D341Med (cell line): ENCODE results near the gene SCUBE1.

Source experiments
- DNase-seq: peaks from one replicate; pipeline ENCODE4 v3.0.0; 2012; ENCODE audit warnings: low spot score

The SCUBE1 gene

GRCh38 chr22:43277987-43278601, 65.1 kb downstream of the SCUBE1 start:
- DNase-seq = no peak

GRCh38 chr22:43277091-43277490, 66.1 kb downstream of the SCUBE1 start:
- no peak for DNase-seq

GRCh38 chr22:43276321-43276720, 66.9 kb downstream of the SCUBE1 start:
- DNase-seq = no peak

- no peak for DNase-seq
Measured at GRCh38 chr22:43275545-43276317, 67.4 kb downstream of the SCUBE1 start.

GRCh38 chr22:43274595-43275240, 68.5 kb downstream of the SCUBE1 start:
- no peak for DNase-seq

- peak; percentile 85 for DNase-seq
Measured at GRCh38 chr22:43273902-43274484, 69.2 kb downstream of the SCUBE1 start.

- DNase-seq = no peak
Measured at GRCh38 chr22:43272869-43273318, 70.3 kb downstream of the SCUBE1 start.

- DNase-seq = no peak
Measured at GRCh38 chr22:43272301-43272700, 70.9 kb downstream of the SCUBE1 start.

GRCh38 chr22:43270949-43271348, 72.2 kb downstream of the SCUBE1 start:
- no peak for DNase-seq

GRCh38 chr22:43270314-43270908, 72.8 kb downstream of the SCUBE1 start:
- peak; percentile 64 for DNase-seq

GRCh38 chr22:43269646-43270045, 73.5 kb downstream of the SCUBE1 start:
- no peak for DNase-seq

- no peak for DNase-seq
Measured at GRCh38 chr22:43269246-43269645, 73.9 kb downstream of the SCUBE1 start.

- DNase-seq = no peak
Measured at GRCh38 chr22:43267981-43268660, 75.1 kb downstream of the SCUBE1 start.

GRCh38 chr22:43267332-43267980, 75.7 kb downstream of the SCUBE1 start:
- DNase-seq = no peak

GRCh38 chr22:43266076-43266475, 77.1 kb downstream of the SCUBE1 start:
- no peak for DNase-seq

GRCh38 chr22:43263645-43264514, 79.3 kb downstream of the SCUBE1 start:
- DNase-seq = no peak

GRCh38 chr22:43262990-43263644, 80.1 kb downstream of the SCUBE1 start:
- no peak for DNase-seq

- DNase-seq = no peak
Measured at GRCh38 chr22:43260331-43261231, 82.6 kb downstream of the SCUBE1 start.

- DNase-seq = no peak
Measured at GRCh38 chr22:43257961-43258360, 85.2 kb downstream of the SCUBE1 start.
